OCI-LY1 (cell line): ENCODE data around the gene RABGAP1.

Experiments
- H2AFZ ChIP-seq: fragments of 200-600 bp; sonication (generic), shearing (Covaris generic); 2 replicates; pipeline ENCODE4 v1.6.0; 2014; ENCODE audit warnings: antibody characterized with exemption, mild to moderate bottlenecking, low read length
- H3F3A ChIP-seq: fragments of 200-600 bp; sonication (generic), shearing (Covaris generic); 2 replicates; pipeline ENCODE4 v1.6.0; 2014; ENCODE audit warnings: mild to moderate bottlenecking, antibody characterized with exemption, low read length, moderate library complexity; ENCODE audit not compliant: insufficient read depth
- H3K27ac ChIP-seq: fragments of 200-600 bp; sonication (generic); 2 replicates; pipeline ENCODE4 v1.5.1; 2014; ENCODE audit warnings: low read length, mixed run types, mild to moderate bottlenecking, low read depth; ENCODE audit not compliant: poor library complexity, severe bottlenecking
- H3K27me3 ChIP-seq: fragments of 200-600 bp; sonication (generic); 2 replicates; pipeline ENCODE4 v1.6.0; 2014; ENCODE audit warnings: antibody characterized with exemption, mild to moderate bottlenecking, low read length, moderate library complexity; ENCODE audit not compliant: insufficient read depth
- H3K36me3 ChIP-seq: fragments of 200-600 bp; sonication (generic); 2 replicates; pipeline ENCODE4 v1.6.1; 2014; ENCODE audit warnings: mild to moderate bottlenecking, antibody characterized with exemption, low read length, moderate library complexity, mixed read lengths; ENCODE audit not compliant: insufficient read depth
- H3K4me1 ChIP-seq: fragments of 200-600 bp; sonication (generic); 2 replicates; pipeline ENCODE4 v1.5.1; 2014; ENCODE audit warnings: mild to moderate bottlenecking, low read length, moderate library complexity; ENCODE audit not compliant: insufficient read depth, severe bottlenecking
- H3K4me2 ChIP-seq: fragments of 200-600 bp; sonication (generic), shearing (Covaris generic); 2 replicates; pipeline ENCODE4 v1.6.1; 2014; ENCODE audit warnings: low read length
- H3K4me3 ChIP-seq: fragments of 200-600 bp; sonication (generic); 2 replicates; pipeline ENCODE4 v1.5.1; 2014; ENCODE audit warnings: low read length, low read depth, mild to moderate bottlenecking, mixed read lengths; ENCODE audit not compliant: poor library complexity, severe bottlenecking
- H3K79me2 ChIP-seq: fragments of 200-600 bp; shearing (Covaris generic); 2 replicates; pipeline ENCODE4 v1.6.1; 2016; ENCODE audit warnings: mixed run types, low read length, mixed read lengths; ENCODE audit not compliant: insufficient read depth
- H3K9ac ChIP-seq: fragments of 200-600 bp; sonication (generic), shearing (Covaris generic); 2 replicates; pipeline ENCODE4 v1.6.1; 2014; ENCODE audit warnings: mild to moderate bottlenecking, low read length, mixed read lengths
- H3K9me2 ChIP-seq: fragments of 200-600 bp; sonication (generic), shearing (Covaris generic); 2 replicates; pipeline ENCODE4 v1.6.1; 2014; ENCODE audit warnings: low read depth, mild to moderate bottlenecking, low read length, mixed read lengths
- H3K9me3 ChIP-seq: fragments of 200-600 bp; shearing (Covaris generic); 2 replicates; pipeline ENCODE4 v1.6.1; 2014; ENCODE audit warnings: low read length, mixed read lengths
- H4K20me1 ChIP-seq: fragments of 200-600 bp; sonication (generic), shearing (Covaris generic); 2 replicates; pipeline ENCODE4 v1.6.0; 2016; ENCODE audit warnings: mild to moderate bottlenecking, low read length; ENCODE audit not compliant: insufficient read depth
- CTCF ChIP-seq: fragments of 200-600 bp; sonication (generic), shearing (Covaris generic); IDR thresholded peaks from 2 replicates; pipeline ENCODE4 v1.5.1; 2017; ENCODE audit warnings: mild to moderate bottlenecking, antibody characterized with exemption, low read length, moderate library complexity, mixed read lengths
- EZH2 ChIP-seq: fragments of 200-600 bp; sonication (generic), shearing (Covaris generic); IDR thresholded peaks from 2 replicates; pipeline ENCODE4 v1.8.0; 2017; ENCODE audit warnings: borderline replicate concordance, mixed run types, mild to moderate bottlenecking, antibody characterized with exemption, low read length, moderate library complexity, mixed read lengths

RABGAP1 gene

DNA sequence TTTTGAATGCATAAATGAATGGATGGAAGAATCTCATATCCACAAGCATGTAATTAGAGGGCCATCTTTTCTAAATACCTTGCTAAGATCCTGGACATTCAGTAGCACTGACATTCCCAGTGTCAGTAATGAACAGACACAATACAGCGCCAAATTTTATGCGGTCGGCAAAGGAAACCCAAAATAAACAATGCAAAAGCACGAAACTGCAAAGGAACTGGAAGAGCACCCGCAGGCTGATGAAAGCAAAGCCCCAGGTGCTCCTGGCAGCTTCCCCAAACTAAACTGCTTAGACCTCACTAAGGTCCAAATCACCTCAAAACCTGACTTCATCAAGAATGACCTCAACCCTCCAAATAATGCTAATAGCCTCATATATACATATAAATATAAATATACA is 194.6 kb downstream of the RABGAP1 start:
- Histone ChIP-seq H3K4me2 (peak overlapping the region; percentile 10; the same call in 1 of the 2 replicates), H3K36me3 (peaks cover 74% of the 10 kb centered on the region)
- TF ChIP-seq EZH2 (no peak), CTCF (no peak)

DNA sequence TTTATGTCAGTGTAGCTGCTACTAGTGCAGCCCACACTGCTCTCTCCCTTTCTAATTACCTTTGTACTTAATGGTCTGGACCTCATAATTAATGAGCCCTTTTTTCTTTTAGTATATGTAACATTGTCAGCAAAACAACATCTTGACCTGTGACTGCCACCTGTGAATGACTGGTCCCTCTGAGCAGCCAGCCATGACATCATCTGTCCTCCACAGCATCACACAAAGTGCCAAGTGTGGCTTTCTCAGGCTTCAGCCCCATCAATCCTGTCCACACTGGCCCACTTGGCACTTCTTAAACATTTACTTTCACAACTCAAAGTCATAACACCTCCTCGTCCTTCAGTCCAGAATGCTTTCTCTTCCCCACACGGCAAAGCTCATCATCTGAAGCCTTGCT is 197.3 kb downstream of the RABGAP1 start:
- Histone ChIP-seq H2AFZ (no peak overlapping the region), H3K36me3 (peaks cover 64% of the 10 kb centered on the region), H3K4me2 (peak overlapping the region; percentile 34; the same call in 1 of the 2 replicates), H3K27ac (peak overlapping the region; percentile 76), H3K9me2 (no peaks in the 10 kb centered on the region), H4K20me1 (no peaks in the 10 kb centered on the region), H3K79me2 (no peaks in the 10 kb centered on the region), H3F3A (no peaks in the 10 kb centered on the region), H3K4me1 (peaks cover 70% of the 10 kb centered on the region), H3K27me3 (no peaks in the 10 kb centered on the region), H3K9me3 (no peaks in the 10 kb centered on the region), H3K9ac (peak overlapping the region; percentile 13; the same call in 1 of the 2 replicates), H3K4me3 (no peak overlapping the region)
- no peak for TF ChIP-seq CTCF
- TF ChIP-seq EZH2: no peak

More for the DNA sequence above, 194.6 kb downstream of the RABGAP1 start:
- Histone ChIP-seq H3K79me2 (no peaks in the 10 kb centered on the region), H3K27ac (peak overlapping the region; percentile 76), H3K9me2 (no peaks in the 10 kb centered on the region), H4K20me1 (no peaks in the 10 kb centered on the region), H3K4me1 (peaks cover 79% of the 10 kb centered on the region), H2AFZ (no peak overlapping the region), H3K9me3 (no peaks in the 10 kb centered on the region), H3K4me3 (no peak overlapping the region), H3F3A (no peaks in the 10 kb centered on the region), H3K27me3 (no peaks in the 10 kb centered on the region), H3K9ac (no peak overlapping the region)

DNA sequence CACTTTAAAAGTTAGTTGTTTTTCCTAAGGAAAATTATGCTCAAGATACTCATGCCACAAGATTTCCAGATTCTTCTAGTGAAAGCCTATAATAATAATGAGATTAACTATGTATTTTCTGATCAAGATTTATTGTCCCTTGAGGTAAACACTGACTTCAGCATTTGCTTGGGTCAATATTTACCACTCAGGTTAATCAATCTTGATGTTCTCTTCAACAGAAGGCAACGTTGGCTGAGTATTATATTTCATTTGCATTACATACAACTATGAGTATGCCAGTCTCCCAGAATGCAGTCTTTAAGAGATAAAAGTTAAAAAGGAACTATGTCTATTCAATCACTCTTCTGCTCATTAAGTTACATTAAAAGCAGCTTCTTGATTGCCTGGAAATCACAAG is 208.2 kb downstream of the RABGAP1 start:
- no peaks in the 10 kb centered on the region; the same call in none of the 2 replicates for H3F3A ChIP-seq
- H3K4me2 ChIP-seq: no peak overlapping the region
- H3K36me3 ChIP-seq: peaks cover 91% of the 10 kb centered on the region
- H3K27ac ChIP-seq: no peak overlapping the region
- no peak overlapping the region for H3K9ac ChIP-seq
- no peak overlapping the region for H2AFZ ChIP-seq
- H3K4me3 ChIP-seq: no peak overlapping the region
- H4K20me1 ChIP-seq: no peaks in the 10 kb centered on the region
- H3K27me3 ChIP-seq: no peaks in the 10 kb centered on the region
- H3K4me1 ChIP-seq: peaks cover 6% of the 10 kb centered on the region
- no peaks in the 10 kb centered on the region for H3K9me2 ChIP-seq
- TF ChIP-seq CTCF (no peak), EZH2 (no peak)
- no peaks in the 10 kb centered on the region for H3K9me3 ChIP-seq
- H3K79me2 ChIP-seq: 0 out of 2 replicates have a peak, but pooled peaks cover 4% of the 10 kb centered on the region
